GM12878 (cell line): Measurements from ENCODE around the gene PHF11. TPM values are rescaled to one million over a fixed set of nuclear protein-coding genes. Genes with fewer than 3 reads are reported as not detected.

Source experiments
- ATAC-seq: fragments of 200-7000 bp; cut with Tn5 transposase; 3 replicates; pipeline ENCODE4 v1.9.1; 2020; ENCODE audit warnings: mild to moderate bottlenecking, moderate library complexity
- BruUV-seq: library from RNA; stranded (reverse); fragments of 400-500 nt; replicated peaks from 2 replicates; lab custom pipeline; 2021; lab: Mats Ljungman, UMichigan
- CTCF ChIA-PET: fragments of 300-600 bp; sonication (Branson Sonifier 250); formaldehyde crosslinking; extraction: SDS; loops from one replicate; lab custom pipeline; 2021; ENCODE audit warnings: inconsistent platforms; lab: Yijun Ruan, JAX
- POLR2A ChIA-PET: fragments of 350-600 bp; formaldehyde crosslinking; extraction: SDS; loops from one replicate; lab custom pipeline; 2021; ENCODE audit warnings: inconsistent platforms; lab: Charles Lee
- RAD21 ChIA-PET: fragments of 300-600 bp; sonication (Branson Sonifier 250); formaldehyde crosslinking; loops from one replicate; lab custom pipeline; 2023; ENCODE audit warnings: antibody characterized with exemption; ENCODE audit not compliant: unreplicated experiment; lab: Charles Lee
- SMC1A ChIA-PET: fragments of 300-600 bp; sonication (Branson Sonifier 250); formaldehyde crosslinking; loops from one replicate; lab custom pipeline; 2023; ENCODE audit not compliant: unreplicated experiment, uncharacterized antibody; lab: Charles Lee
- DNase-seq: peaks from one replicate; pipeline ENCODE4 v3.0.0-alpha.2; 2011; ENCODE audit warnings: low read depth, low spot score
- FAIRE-seq: peaks from 3 replicates; lab custom pipeline; 2011; peaks lifted over from hg19 to GRCh38; lab: Jason Lieb, UNC
- H2AFZ ChIP-seq: 2 replicates; pipeline ENCODE4 v1.6.0; 2011; ENCODE audit warnings: low read depth, low read length, control low read depth; ENCODE audit not compliant: control insufficient read depth
- H3K27ac ChIP-seq: 2 replicates; pipeline ENCODE4 v1.5.1; 2011; ENCODE audit warnings: control low read depth; ENCODE audit not compliant: control insufficient read depth, insufficient read depth
- H3K27me3 ChIP-seq, 2 experiments: replicated peaks in 1 of 2; 2 replicates each; pipeline versions ENCODE4 v1.6.0 to v1.6.1; 2011; ENCODE audit warnings: low read length in 1 of 2; ENCODE audit not compliant: control insufficient read depth in 2 of 2, insufficient read depth in 2 of 2
- H3K36me3 ChIP-seq, 2 experiments: 2 replicates each; pipeline ENCODE4 v1.5.1; 2011; ENCODE audit warnings: low read length in 1 of 2; ENCODE audit not compliant: control insufficient read depth in 2 of 2, insufficient read depth in 2 of 2
- H3K4me1 ChIP-seq: 2 replicates; pipeline ENCODE4 v1.6.1; 2011; ENCODE audit warnings: mild to moderate bottlenecking, low read length, moderate library complexity, mixed read lengths; ENCODE audit not compliant: control insufficient read depth, insufficient read depth
- H3K4me2 ChIP-seq: 2 replicates; pipeline ENCODE4 v1.6.0; 2011; ENCODE audit warnings: control low read depth; ENCODE audit not compliant: control insufficient read depth, insufficient read depth
- H3K4me3 ChIP-seq: fragments of 200-600 bp; sonication (generic); 2 replicates; pipeline ENCODE4 v1.5.1; 2016
- H3K79me2 ChIP-seq: 2 replicates; pipeline ENCODE4 v1.6.0; 2011; ENCODE audit warnings: low read length; ENCODE audit not compliant: control insufficient read depth, insufficient read depth
- H3K9ac ChIP-seq: 2 replicates; pipeline ENCODE4 v1.8.0; 2011; ENCODE audit warnings: low read length, control low read depth, mixed read lengths; ENCODE audit not compliant: control insufficient read depth, insufficient read depth
- H3K9me3 ChIP-seq: replicated peaks from 3 replicates; pipeline ENCODE4 v1.5.1; 2011; ENCODE audit warnings: mild to moderate bottlenecking, low read length; ENCODE audit not compliant: control insufficient read depth, insufficient read depth
- H4K20me1 ChIP-seq: 2 replicates; pipeline ENCODE4 v1.6.0; 2011; ENCODE audit not compliant: control insufficient read depth, insufficient read depth
- ATF7 ChIP-seq: fragments of 450-650 bp; IDR thresholded peaks from 2 replicates; pipeline ENCODE4 v1.6.1; 2016; ENCODE audit warnings: low read depth, mild to moderate bottlenecking
- BCLAF1 ChIP-seq: fragments of 450-650 bp; IDR thresholded peaks from 2 replicates; pipeline ENCODE4 v1.6.1; 2017; ENCODE audit warnings: antibody characterized with exemption, mild to moderate bottlenecking, moderate library complexity
- BHLHE40 ChIP-seq, 2 experiments: fragments of 450-650 bp in 1 of 2; IDR thresholded peaks; 2 replicates each; pipeline ENCODE4 v1.6.1; 2011 to 2017; ENCODE audit warnings: low read depth in 2 of 2, borderline replicate concordance in 1 of 2, improper control_type of control experiment in 1 of 2, low read length in 1 of 2, mild to moderate bottlenecking in 1 of 2
- HCFC1 ChIP-seq: fragments of 150-350 bp; IDR thresholded peaks from 2 replicates; pipeline ENCODE4 v1.6.1; 2014; ENCODE audit warnings: low read length
- IKZF2 ChIP-seq, 2 experiments: fragments of 450-650 bp; IDR thresholded peaks; 2 replicates each; pipeline ENCODE4 v1.6.1; 2017; ENCODE audit warnings: mild to moderate bottlenecking in 2 of 2, moderate library complexity in 2 of 2
- MTA3 ChIP-seq: IDR thresholded peaks from 2 replicates; pipeline ENCODE4 v1.6.1; 2012; ENCODE audit warnings: low read length, inconsistent platforms, borderline replicate concordance
- NFXL1 ChIP-seq: fragments of 450-650 bp; IDR thresholded peaks from 2 replicates; pipeline ENCODE4 v1.6.1; 2017; ENCODE audit warnings: antibody characterized with exemption, mild to moderate bottlenecking, borderline replicate concordance
- SREBF1 ChIP-seq: IDR thresholded peaks from 2 replicates; pipeline ENCODE4 v1.6.1; 2012; ENCODE audit warnings: mild to moderate bottlenecking, low read length
- ZBTB40 ChIP-seq: fragments of 450-650 bp; IDR thresholded peaks from 2 replicates; pipeline ENCODE4 v1.6.1; 2016; ENCODE audit warnings: mild to moderate bottlenecking, moderate library complexity, borderline replicate concordance
- ZNF384 ChIP-seq: IDR thresholded peaks from 2 replicates; pipeline ENCODE4 v1.6.1; 2012; ENCODE audit warnings: low read depth, mild to moderate bottlenecking, low read length, improper control_type of control experiment, borderline replicate concordance
- WGBS: methylation state at CpG from one replicate; pipeline ENCODE4 v1.1.6; 2016; ENCODE audit warnings: low lambda C conversion rate; ENCODE audit not compliant: insufficient replicate concordance, insufficient coverage; ENCODE audit errors: missing lambda C conversion rate; 5-methylcytosine and 5-hydroxymethylcytosine counted together
- in situ Hi-C: fragments of 300-500 bp; cut with MboI; formaldehyde crosslinking; loops from 9 replicates; pipeline ENCODE4 v1.14.3; 2018; ENCODE audit warnings: mixed read lengths
- intact Hi-C: fragments of 100-400 bp; cut with micrococcal nuclease; formaldehyde crosslinking; loops from one replicate; pipeline ENCODE4 v1.14.2; 2022; ENCODE audit not compliant: unreplicated experiment
- polyA plus RNA-seq, 11 experiments: library from polyadenylated mRNA; depleted of rRNA in 4 of 11; unstranded in 6 of 11; stranded (reverse) in 5 of 11; fragments of >200 nt; fragmentation: Nextera tagmentation in 4 of 11; fragmentation: Illumina TruSeq in 1 of 11; extraction: Ambion mirVana in 4 of 11; extraction: Trizol in 1 of 11; gene quantifications; 1 replicate in 1 of 11; 2 replicates in 10 of 11; pipeline versions ENCODE4 v1.2.1 to v1.2.3, GENCODE V29; 2011 to 2016; ENCODE audit warnings: inconsistent platforms in 2 of 11, missing spikeins in 2 of 11, low read depth in 1 of 11
- total RNA-seq, 4 experiments: library from RNA; depleted of rRNA in 3 of 4; stranded (reverse); fragments of >200 nt in 3 of 4; fragmentation: Illumina TruSeq in 1 of 4; extraction: Trizol in 1 of 4; gene quantifications; 2 replicates each; pipeline versions ENCODE4 v1.2.1 to v1.2.3, GENCODE V29; 2013 to 2021
- TF ChIP-seq, protein P1 (sequence below): fragments of 450-650 bp; IDR thresholded peaks from 2 replicates; pipeline ENCODE4 v1.6.1; 2017; ENCODE audit warnings: mild to moderate bottlenecking, low read depth, inconsistent platforms; ENCODE audit not compliant: poor library complexity, severe bottlenecking

PHF11 gene
- total and polyA plus RNA-seq, 10 of the 15 experiments (the other 5 are each of a cell fraction or from before 2014, with no cell fraction given): 16.9 to 77.3 (median 32.7) TPM

GRCh38 chr13:49454388-49455006 is 41.3 kb upstream of the PHF11 start:
- POLR2A ChIA-PET: interaction anchor here (0.5 to 3.5 kb wide), 4 partner anchors 11 to 433 kb away, joined by 3 to 25 read pairs (median 4); partner anchors contain the start of genes CAB39L and SETDB2
- intact Hi-C loops: no loop called here
- under 1% methylated on average over 4 of the region's 4 CpGs for WGBS
- in situ Hi-C loops: loop anchor here (10.0 kb wide), 1 partner anchor 470 kb away; no protein-coding TSS in a partner anchor
- DNase-seq (no peak), FAIRE-seq (peak; percentile 59), ATAC-seq (peak; percentile 97)
- peak overlapping the region; percentile 13; the same call in 1 of the 2 replicates for H3K27ac ChIP-seq
- peaks cover 6% of the 10 kb centered on the region for H3K79me2 ChIP-seq
- RAD21 ChIA-PET: interaction anchor here (1.0 to 1.6 kb wide), 4 partner anchors 8 to 175 kb away, joined by 3 to 6 read pairs (median 4); partner anchors contain the start of genes ARL11, CAB39L and SETDB2
- SMC1A ChIA-PET: interaction anchor here (0.7 to 1.4 kb wide), 3 partner anchors 8 to 556 kb away, joined by 3 to 9 read pairs (median 4); no protein-coding TSS in a partner anchor
- H3K36me3 ChIP-seq: no peaks in the 10 kb centered on the region
- no peaks in the 10 kb centered on the region for H3K9me3 ChIP-seq
- H3K4me3 ChIP-seq: no peak overlapping the region
- CTCF ChIA-PET: interaction anchor here (1.6 kb wide), 1 partner anchor 10 kb away, joined by 5 read pairs; the partner anchor contains the start of genes CAB39L and SETDB2
- H3K4me1 ChIP-seq: peaks cover 14% of the 10 kb centered on the region; the same call in 1 of the 2 replicates
- no peak overlapping the region for H2AFZ ChIP-seq
- no peaks in the 10 kb centered on the region for H3K27me3 ChIP-seq
- no TSS peak for BruUV-seq
- peak overlapping the region; percentile 61 for H3K4me2 ChIP-seq
- H3K9ac ChIP-seq: no peak overlapping the region
- H4K20me1 ChIP-seq: no peaks in the 10 kb centered on the region
- TF ChIP-seq ATF7 (peak; percentile 97), IKZF2 (IDR thresholded peaks at IDR 0.05) (peak; percentile 46 to 55; a peak in 3 of 4 replicates), ZBTB40 (peak; percentile 10; the same call in 1 of the 2 replicates), BHLHE40 (IDR thresholded peaks at IDR 0.05; ENCODE audit: borderline replicate concordance in 1 of 2, low read depth in 2 of 2, low read length in 1 of 2) (peak; percentile 28 to 43; a peak in 2 of 4 replicates), SREBF1 (peak; percentile 65; the same call in 1 of the 2 replicates), HCFC1 (no peak), ZNF384 (peak; percentile 92), MTA3 (peak; percentile 62; the same call in 1 of the 2 replicates), BCLAF1 (no peak), NFXL1 (no peak)
- TF ChIP-seq, protein P1, sequence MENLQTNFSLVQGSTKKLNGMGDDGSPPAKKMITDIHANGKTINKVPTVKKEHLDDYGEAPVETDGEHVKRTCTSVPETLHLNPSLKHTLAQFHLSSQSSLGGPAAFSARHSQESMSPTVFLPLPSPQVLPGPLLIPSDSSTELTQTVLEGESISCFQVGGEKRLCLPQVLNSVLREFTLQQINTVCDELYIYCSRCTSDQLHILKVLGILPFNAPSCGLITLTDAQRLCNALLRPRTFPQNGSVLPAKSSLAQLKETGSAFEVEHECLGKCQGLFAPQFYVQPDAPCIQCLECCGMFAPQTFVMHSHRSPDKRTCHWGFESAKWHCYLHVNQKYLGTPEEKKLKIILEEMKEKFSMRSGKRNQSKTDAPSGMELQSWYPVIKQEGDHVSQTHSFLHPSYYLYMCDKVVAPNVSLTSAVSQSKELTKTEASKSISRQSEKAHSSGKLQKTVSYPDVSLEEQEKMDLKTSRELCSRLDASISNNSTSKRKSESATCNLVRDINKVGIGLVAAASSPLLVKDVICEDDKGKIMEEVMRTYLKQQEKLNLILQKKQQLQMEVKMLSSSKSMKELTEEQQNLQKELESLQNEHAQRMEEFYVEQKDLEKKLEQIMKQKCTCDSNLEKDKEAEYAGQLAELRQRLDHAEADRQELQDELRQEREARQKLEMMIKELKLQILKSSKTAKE: peak; percentile 50
